Panc1 (cell line): ENCODE measurements around the gene SYT2. TPM values are rescaled to one million over a fixed set of nuclear protein-coding genes. Genes with fewer than 3 reads are reported as not detected.

Experiments used
- ATAC-seq: fragments of 200-7000 bp; cut with Tn5 transposase; 2 replicates; pipeline ENCODE4 v1.9.1; 2020; ENCODE audit warnings: mild to moderate bottlenecking, moderate library complexity
- BruUV-seq: library from RNA; stranded (reverse); fragments of 400-500 nt; replicated peaks from 2 replicates; lab custom pipeline; 2021; lab: Mats Ljungman, UMichigan
- CTCF ChIA-PET: fragments of 300-600 bp; sonication (Branson Sonifier 250); formaldehyde crosslinking; loops from one replicate; lab custom pipeline; 2022; ENCODE audit warnings: antibody characterized with exemption; lab: Charles Lee
- POLR2A ChIA-PET: fragments of 300-600 bp; sonication (Branson Sonifier 250); formaldehyde crosslinking; loops from one replicate; lab custom pipeline; 2022; ENCODE audit warnings: antibody characterized with exemption; lab: Charles Lee
- DNase-seq: peaks from one replicate; pipeline ENCODE4 v3.0.0-alpha.2; 2010; ENCODE audit warnings: low read depth, low spot score
- H3K27ac ChIP-seq: 2 replicates; pipeline ENCODE4 v1.5.1; 2011; ENCODE audit warnings: mild to moderate bottlenecking, low read length, inconsistent platforms
- H3K27me3 ChIP-seq: fragments of 200-500 bp; sonication (Bioruptor generic); 2 replicates; pipeline ENCODE4 v1.6.0; 2014; ENCODE audit warnings: low read length, inconsistent platforms; ENCODE audit not compliant: control insufficient read depth, insufficient read depth
- H3K36me3 ChIP-seq: fragments of 200-500 bp; sonication (Bioruptor generic); 2 replicates; pipeline ENCODE4 v1.5.1; 2014; ENCODE audit warnings: inconsistent platforms, mild to moderate bottlenecking, low read length, moderate library complexity; ENCODE audit not compliant: control insufficient read depth, insufficient read depth
- H3K4me1 ChIP-seq: 2 replicates; pipeline ENCODE4 v1.5.1; 2011; ENCODE audit warnings: inconsistent platforms, mild to moderate bottlenecking, low read length, moderate library complexity; ENCODE audit not compliant: control insufficient read depth, insufficient read depth
- H3K4me3 ChIP-seq, 2 experiments: 2 replicates each; pipeline ENCODE4 v1.5.1; 2011 to 2012; ENCODE audit warnings: low read depth in 2 of 2, low read length in 2 of 2, mild to moderate bottlenecking in 2 of 2, inconsistent platforms in 1 of 2, moderate library complexity in 1 of 2
- H3K9me3 ChIP-seq: fragments of 200-500 bp; sonication (Bioruptor generic); 2 replicates; pipeline ENCODE4 v1.5.1; 2014; ENCODE audit warnings: low read depth, mild to moderate bottlenecking, inconsistent platforms, low read length, moderate library complexity; ENCODE audit not compliant: control insufficient read depth, insufficient read depth
- POLR2AphosphoS5 ChIP-seq: IDR thresholded peaks from 2 replicates; pipeline ENCODE4 v1.6.1; 2012; ENCODE audit warnings: mild to moderate bottlenecking, low read depth, low read length, moderate library complexity
- SIN3A ChIP-seq: IDR thresholded peaks from 2 replicates; pipeline ENCODE4 v1.6.1; 2012; ENCODE audit warnings: low read depth, mild to moderate bottlenecking, low read length, moderate library complexity, borderline replicate concordance; ENCODE audit not compliant: insufficient read depth
- TCF7L2 ChIP-seq: IDR thresholded peaks from 2 replicates; pipeline ENCODE4 v1.6.1; 2011; ENCODE audit warnings: mild to moderate bottlenecking, low read depth, low read length, inconsistent platforms
- in situ Hi-C: cut with HindIII; loops from 2 replicates; pipeline ENCODE4 v1.10.0; 2016; ENCODE audit warnings: low sequenced_read_pairs, low pct_unique_long_range_greater_than_20kb
- intact Hi-C: fragments of 100-400 bp; cut with micrococcal nuclease; formaldehyde crosslinking; loops from one replicate; pipeline ENCODE4 v1.10.0; 2022; ENCODE audit not compliant: unreplicated experiment
- total RNA-seq: library from RNA; stranded (reverse); gene quantifications from one replicate; pipeline ENCODE4 v1.2.1, GENCODE V29; 2021; ENCODE audit not compliant: unreplicated experiment
- TF ChIP-seq, protein P1 (sequence below): fragments of 450-650 bp; IDR thresholded peaks from 2 replicates; pipeline ENCODE4 v1.5.1; 2017; ENCODE audit warnings: mild to moderate bottlenecking
- TF ChIP-seq, protein P2 (sequence below), 2 experiments: IDR thresholded peaks; 2 replicates each; pipeline ENCODE4 v1.6.1; 2011 to 2012; ENCODE audit warnings: low read depth in 2 of 2, control low read depth in 1 of 2, low read length in 1 of 2, mild to moderate bottlenecking in 1 of 2, moderate library complexity in 1 of 2; ENCODE audit not compliant: insufficient read depth in 1 of 2

The SYT2 gene
- total RNA-seq, 1 experiment from 2014 or later = 0.03 TPM

DNA sequence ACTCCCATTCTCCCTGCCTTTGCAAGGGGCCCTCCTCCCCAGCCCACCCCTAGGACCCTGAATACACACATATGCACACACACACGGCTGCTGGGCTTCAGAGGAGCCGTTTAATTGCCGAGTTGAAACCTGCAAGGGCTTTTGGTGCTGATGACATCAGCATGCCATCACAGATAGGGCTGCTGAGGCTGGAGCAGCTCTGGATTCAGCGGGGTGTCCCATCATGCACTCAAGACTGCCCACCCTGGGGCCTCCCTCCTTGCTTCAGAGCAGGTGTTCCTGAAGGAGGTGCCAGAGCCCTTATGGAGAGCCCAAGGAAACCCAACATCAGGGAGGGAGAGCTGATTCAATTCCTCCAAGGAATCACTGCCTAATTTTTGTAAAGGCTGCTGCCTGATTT, 5.7 kb downstream of the SYT2 start:
- DNase-seq (no peak), ATAC-seq (no peak)
- Histone ChIP-seq H3K4me3 (no peak overlapping the region), H3K36me3 (no peaks in the 10 kb centered on the region), H3K9me3 (no peaks in the 10 kb centered on the region), H3K27ac (no peak overlapping the region), H3K4me1 (no peaks in the 10 kb centered on the region), H3K27me3 (peaks cover 35% of the 10 kb centered on the region)
- in situ Hi-C loops (no loop called here), intact Hi-C loops (no loop called here)
- POLR2A ChIA-PET = no interaction called here
- TF ChIP-seq POLR2AphosphoS5 (no peak), TCF7L2 (no peak), SIN3A (no peak)
- TF ChIP-seq, protein P1, sequence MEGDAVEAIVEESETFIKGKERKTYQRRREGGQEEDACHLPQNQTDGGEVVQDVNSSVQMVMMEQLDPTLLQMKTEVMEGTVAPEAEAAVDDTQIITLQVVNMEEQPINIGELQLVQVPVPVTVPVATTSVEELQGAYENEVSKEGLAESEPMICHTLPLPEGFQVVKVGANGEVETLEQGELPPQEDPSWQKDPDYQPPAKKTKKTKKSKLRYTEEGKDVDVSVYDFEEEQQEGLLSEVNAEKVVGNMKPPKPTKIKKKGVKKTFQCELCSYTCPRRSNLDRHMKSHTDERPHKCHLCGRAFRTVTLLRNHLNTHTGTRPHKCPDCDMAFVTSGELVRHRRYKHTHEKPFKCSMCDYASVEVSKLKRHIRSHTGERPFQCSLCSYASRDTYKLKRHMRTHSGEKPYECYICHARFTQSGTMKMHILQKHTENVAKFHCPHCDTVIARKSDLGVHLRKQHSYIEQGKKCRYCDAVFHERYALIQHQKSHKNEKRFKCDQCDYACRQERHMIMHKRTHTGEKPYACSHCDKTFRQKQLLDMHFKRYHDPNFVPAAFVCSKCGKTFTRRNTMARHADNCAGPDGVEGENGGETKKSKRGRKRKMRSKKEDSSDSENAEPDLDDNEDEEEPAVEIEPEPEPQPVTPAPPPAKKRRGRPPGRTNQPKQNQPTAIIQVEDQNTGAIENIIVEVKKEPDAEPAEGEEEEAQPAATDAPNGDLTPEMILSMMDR = no peak
- TF ChIP-seq, protein P2, sequence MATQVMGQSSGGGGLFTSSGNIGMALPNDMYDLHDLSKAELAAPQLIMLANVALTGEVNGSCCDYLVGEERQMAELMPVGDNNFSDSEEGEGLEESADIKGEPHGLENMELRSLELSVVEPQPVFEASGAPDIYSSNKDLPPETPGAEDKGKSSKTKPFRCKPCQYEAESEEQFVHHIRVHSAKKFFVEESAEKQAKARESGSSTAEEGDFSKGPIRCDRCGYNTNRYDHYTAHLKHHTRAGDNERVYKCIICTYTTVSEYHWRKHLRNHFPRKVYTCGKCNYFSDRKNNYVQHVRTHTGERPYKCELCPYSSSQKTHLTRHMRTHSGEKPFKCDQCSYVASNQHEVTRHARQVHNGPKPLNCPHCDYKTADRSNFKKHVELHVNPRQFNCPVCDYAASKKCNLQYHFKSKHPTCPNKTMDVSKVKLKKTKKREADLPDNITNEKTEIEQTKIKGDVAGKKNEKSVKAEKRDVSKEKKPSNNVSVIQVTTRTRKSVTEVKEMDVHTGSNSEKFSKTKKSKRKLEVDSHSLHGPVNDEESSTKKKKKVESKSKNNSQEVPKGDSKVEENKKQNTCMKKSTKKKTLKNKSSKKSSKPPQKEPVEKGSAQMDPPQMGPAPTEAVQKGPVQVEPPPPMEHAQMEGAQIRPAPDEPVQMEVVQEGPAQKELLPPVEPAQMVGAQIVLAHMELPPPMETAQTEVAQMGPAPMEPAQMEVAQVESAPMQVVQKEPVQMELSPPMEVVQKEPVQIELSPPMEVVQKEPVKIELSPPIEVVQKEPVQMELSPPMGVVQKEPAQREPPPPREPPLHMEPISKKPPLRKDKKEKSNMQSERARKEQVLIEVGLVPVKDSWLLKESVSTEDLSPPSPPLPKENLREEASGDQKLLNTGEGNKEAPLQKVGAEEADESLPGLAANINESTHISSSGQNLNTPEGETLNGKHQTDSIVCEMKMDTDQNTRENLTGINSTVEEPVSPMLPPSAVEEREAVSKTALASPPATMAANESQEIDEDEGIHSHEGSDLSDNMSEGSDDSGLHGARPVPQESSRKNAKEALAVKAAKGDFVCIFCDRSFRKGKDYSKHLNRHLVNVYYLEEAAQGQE (IDR thresholded peaks at IDR 0.05; ENCODE audit: insufficient read depth in 1 of 2, low read depth in 2 of 2, low read length in 1 of 2) = no peak
- CTCF ChIA-PET = no interaction called here
- BruUV-seq = no TSS peak

DNA sequence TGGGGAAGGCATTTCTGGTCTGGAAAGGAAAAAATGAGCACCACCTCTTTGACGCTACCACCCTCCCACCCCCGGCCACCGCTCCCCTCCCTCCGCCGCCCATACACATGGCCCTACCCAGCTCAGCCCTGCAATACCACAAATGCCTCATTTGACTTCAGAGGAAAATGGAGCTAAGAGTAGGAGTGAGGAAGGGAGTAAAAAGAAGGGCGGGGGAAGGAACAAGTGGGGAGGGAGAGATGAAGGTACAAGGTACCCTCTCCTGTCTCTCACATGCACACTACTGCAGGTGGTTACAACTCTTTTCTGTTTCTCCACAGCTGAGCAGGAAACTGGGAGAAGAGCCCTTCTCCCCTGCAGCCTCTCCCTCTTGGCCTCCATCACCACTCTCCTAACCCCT, 7.1 kb downstream of the SYT2 start:
- DNase-seq = no peak
- ChIA-PET CTCF (interaction anchor here (0.6 kb wide), 1 partner anchor 16 kb away, joined by 3 read pairs; no protein-coding TSS in a partner anchor), POLR2A (no interaction called here)
- peaks cover 33% of the 10 kb centered on the region for H3K27me3 ChIP-seq
- ATAC-seq = no peak
- no peak overlapping the region for H3K4me3 ChIP-seq
- no peak overlapping the region for H3K27ac ChIP-seq
- H3K9me3 ChIP-seq = no peaks in the 10 kb centered on the region
- BruUV-seq = no TSS peak
- no peak for TF ChIP-seq TCF7L2
- TF ChIP-seq, protein P1 = no peak
- no peak for TF ChIP-seq SIN3A
- TF ChIP-seq POLR2AphosphoS5 = no peak
- TF ChIP-seq, protein P2 (IDR thresholded peaks at IDR 0.05; ENCODE audit: insufficient read depth in 1 of 2, low read depth in 2 of 2, low read length in 1 of 2) = no peak
- in situ Hi-C loops (no loop called here), intact Hi-C loops (no loop called here)
- no peaks in the 10 kb centered on the region for H3K36me3 ChIP-seq
- H3K4me1 ChIP-seq = no peaks in the 10 kb centered on the region
